Fibroblast of lung (primary cell): ENCODE results near the gene MAEA. TPM values are rescaled to one million over a fixed set of nuclear protein-coding genes. Genes with fewer than 3 reads are reported as not detected.

Experiments used
- DNase-seq, 2 donors: peaks; one replicate each; pipeline versions ENCODE4 v3.0.0 to v3.0.0-alpha.2; 2010; ENCODE audit warnings: low read depth in 2 of 2
- H2AFZ ChIP-seq: 2 replicates; pipeline ENCODE4 v1.5.1; 2012; ENCODE audit warnings: low read length, control low read depth, inconsistent platforms
- H3K27ac ChIP-seq: 2 replicates; pipeline ENCODE4 v1.5.1; 2011; ENCODE audit warnings: low read length, control low read depth; ENCODE audit not compliant: insufficient read depth
- H3K27me3 ChIP-seq: 2 replicates; pipeline ENCODE4 v1.5.1; 2011; ENCODE audit warnings: mild to moderate bottlenecking, low read length; ENCODE audit not compliant: control insufficient read depth, insufficient read depth
- H3K36me3 ChIP-seq: 2 replicates; pipeline ENCODE4 v1.5.1; 2011; ENCODE audit warnings: low read length; ENCODE audit not compliant: control insufficient read depth, insufficient read depth
- H3K4me1 ChIP-seq: 2 replicates; pipeline ENCODE4 v1.5.1; 2011; ENCODE audit warnings: low read length; ENCODE audit not compliant: control insufficient read depth, insufficient read depth; ENCODE audit errors: extremely low read depth
- H3K4me2 ChIP-seq: 2 replicates; pipeline ENCODE4 v1.5.1; 2011; ENCODE audit warnings: low read length, control low read depth; ENCODE audit not compliant: insufficient read depth; ENCODE audit errors: extremely low read depth
- H3K4me3 ChIP-seq, 4 experiments: fragments of 200-600 bp in 1 of 4; sonication (generic) in 1 of 4; replicated peaks in 1 of 4; 2 replicates each; pipeline ENCODE4 v1.5.1; 2011 to 2016; ENCODE audit warnings: low read length in 4 of 4, low read depth in 3 of 4, mild to moderate bottlenecking in 3 of 4, control low read depth in 2 of 4, inconsistent platforms in 1 of 4, mixed read lengths in 1 of 4; ENCODE audit not compliant: insufficient read depth in 1 of 4; ENCODE audit errors: control extremely low read depth in 1 of 4
- H3K79me2 ChIP-seq: 2 replicates; pipeline ENCODE4 v1.5.1; 2012; ENCODE audit warnings: mild to moderate bottlenecking, low read length, inconsistent platforms; ENCODE audit not compliant: control insufficient read depth, insufficient read depth
- H3K9ac ChIP-seq: 2 replicates; pipeline ENCODE4 v1.5.1; 2011; ENCODE audit warnings: mild to moderate bottlenecking, low read length, control low read depth; ENCODE audit not compliant: insufficient read depth
- H3K9me3 ChIP-seq: 2 replicates; pipeline ENCODE4 v1.5.1; 2012; ENCODE audit warnings: low read depth, low read length; ENCODE audit not compliant: control insufficient read depth, insufficient read depth
- H4K20me1 ChIP-seq: 2 replicates; pipeline ENCODE4 v1.5.1; 2011; ENCODE audit warnings: low read length; ENCODE audit not compliant: control insufficient read depth, insufficient read depth; ENCODE audit errors: extremely low read depth
- EZH2 ChIP-seq: IDR thresholded peaks from 2 replicates; pipeline ENCODE4 v1.5.1; 2012; ENCODE audit warnings: low read length, control low read depth, mild to moderate bottlenecking; ENCODE audit errors: missing control alignments
- polyA plus RNA-seq, 2 donors: library from polyadenylated mRNA; depleted of rRNA in 1 of 2; stranded (reverse) in 1 of 2; unstranded in 1 of 2; fragments of >200 nt; gene quantifications; 2 replicates each; pipeline ENCODE4 v1.2.1, GENCODE V29; 2011 to 2012; ENCODE audit warnings: missing spikeins in 1 of 2
- total RNA-seq: library from RNA; depleted of rRNA; stranded (reverse); fragments of >200 nt; gene quantifications from 2 replicates; pipeline ENCODE4 v1.2.1, GENCODE V29; 2014
- TF ChIP-seq, protein P1 (sequence below), 2 donors: IDR thresholded peaks in 1 of 2; conservative IDR thresholded peaks in 1 of 2; 1 replicate in 1 of 2; 2 replicates in 1 of 2; pipeline ENCODE4 v1.5.1; 2011 to 2012; ENCODE audit warnings: low read length in 2 of 2, control low read depth in 1 of 2, inconsistent platforms in 1 of 2, low read depth in 1 of 2, mild to moderate bottlenecking in 1 of 2

Gene MAEA
- total and polyA plus RNA-seq, 2 donors (not counting 1 experiment from before 2014, with no cell fraction given) = 44.3 to 53.8 TPM

DNA sequence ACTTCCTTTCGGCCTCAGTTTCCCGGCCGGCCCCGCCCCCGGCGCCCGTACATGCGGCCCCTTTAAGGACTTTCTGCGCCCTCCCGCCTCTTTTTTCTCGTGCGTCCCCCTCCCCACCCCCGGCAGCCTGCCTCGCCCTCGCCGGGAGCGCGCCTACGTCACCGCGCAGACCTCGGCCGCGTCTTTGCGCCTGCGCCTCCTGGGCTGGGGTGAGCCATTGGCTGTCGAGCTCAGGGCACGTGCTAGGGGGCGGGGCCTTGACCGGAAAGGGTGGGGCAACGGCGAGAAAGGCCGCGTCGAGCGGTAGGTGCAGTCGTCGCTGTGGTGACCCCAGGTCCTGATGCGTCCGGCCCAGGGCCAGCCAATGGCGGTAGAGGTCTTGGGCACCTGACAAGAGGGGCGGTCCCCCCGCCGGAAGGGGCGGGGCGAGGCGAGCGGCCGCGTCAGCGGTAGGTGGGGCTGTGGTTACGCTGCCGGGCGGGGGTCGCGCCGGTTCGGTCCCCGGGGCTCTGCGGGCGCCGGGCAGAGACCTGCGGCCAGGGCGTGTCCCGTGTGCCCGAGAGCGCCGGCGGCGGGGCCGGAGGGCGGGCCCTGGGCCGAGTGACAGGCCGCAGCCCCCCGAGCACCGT is 57.2 kb downstream of the MAEA start, which contains the start of gene UVSSA:
TSS of gene UVSSA (plus strand) at position 428 of the 629 bp plus-strand sequence. CDS start 884 bp downstream, outside the sequence.
- no peaks in the 10 kb centered on the region for H3K27me3 ChIP-seq
- peaks cover 8% of the 10 kb centered on the region for H3K79me2 ChIP-seq
- H3K4me1 ChIP-seq = peaks cover 5% of the 10 kb centered on the region
- TF ChIP-seq, protein P1, sequence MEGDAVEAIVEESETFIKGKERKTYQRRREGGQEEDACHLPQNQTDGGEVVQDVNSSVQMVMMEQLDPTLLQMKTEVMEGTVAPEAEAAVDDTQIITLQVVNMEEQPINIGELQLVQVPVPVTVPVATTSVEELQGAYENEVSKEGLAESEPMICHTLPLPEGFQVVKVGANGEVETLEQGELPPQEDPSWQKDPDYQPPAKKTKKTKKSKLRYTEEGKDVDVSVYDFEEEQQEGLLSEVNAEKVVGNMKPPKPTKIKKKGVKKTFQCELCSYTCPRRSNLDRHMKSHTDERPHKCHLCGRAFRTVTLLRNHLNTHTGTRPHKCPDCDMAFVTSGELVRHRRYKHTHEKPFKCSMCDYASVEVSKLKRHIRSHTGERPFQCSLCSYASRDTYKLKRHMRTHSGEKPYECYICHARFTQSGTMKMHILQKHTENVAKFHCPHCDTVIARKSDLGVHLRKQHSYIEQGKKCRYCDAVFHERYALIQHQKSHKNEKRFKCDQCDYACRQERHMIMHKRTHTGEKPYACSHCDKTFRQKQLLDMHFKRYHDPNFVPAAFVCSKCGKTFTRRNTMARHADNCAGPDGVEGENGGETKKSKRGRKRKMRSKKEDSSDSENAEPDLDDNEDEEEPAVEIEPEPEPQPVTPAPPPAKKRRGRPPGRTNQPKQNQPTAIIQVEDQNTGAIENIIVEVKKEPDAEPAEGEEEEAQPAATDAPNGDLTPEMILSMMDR (conservative IDR thresholded peaks at IDR 0.05 in 1 of 2, IDR thresholded peaks at IDR 0.05 in 1 of 2; ENCODE audit: low read depth in 1 of 2, low read length in 2 of 2) = no peak
- no peak for TF ChIP-seq EZH2
- H4K20me1 ChIP-seq = no peaks in the 10 kb centered on the region
- peak; percentile 99 to 100 for DNase-seq
- H3K4me2 ChIP-seq = peak within 1 kb of the TSS; percentile 96
- peak within 1 kb of the TSS; percentile 97 for H3K27ac ChIP-seq
- H3K9ac ChIP-seq = peak within 1 kb of the TSS; percentile 97
- peaks cover 2% of the 10 kb centered on the region for H3K36me3 ChIP-seq
- H2AFZ ChIP-seq = peak within 1 kb of the TSS; percentile 59
- no peaks in the 10 kb centered on the region for H3K9me3 ChIP-seq
- peak within 1 kb of the TSS; percentile 77 to 85 (median 82) for H3K4me3 ChIP-seq

DNA sequence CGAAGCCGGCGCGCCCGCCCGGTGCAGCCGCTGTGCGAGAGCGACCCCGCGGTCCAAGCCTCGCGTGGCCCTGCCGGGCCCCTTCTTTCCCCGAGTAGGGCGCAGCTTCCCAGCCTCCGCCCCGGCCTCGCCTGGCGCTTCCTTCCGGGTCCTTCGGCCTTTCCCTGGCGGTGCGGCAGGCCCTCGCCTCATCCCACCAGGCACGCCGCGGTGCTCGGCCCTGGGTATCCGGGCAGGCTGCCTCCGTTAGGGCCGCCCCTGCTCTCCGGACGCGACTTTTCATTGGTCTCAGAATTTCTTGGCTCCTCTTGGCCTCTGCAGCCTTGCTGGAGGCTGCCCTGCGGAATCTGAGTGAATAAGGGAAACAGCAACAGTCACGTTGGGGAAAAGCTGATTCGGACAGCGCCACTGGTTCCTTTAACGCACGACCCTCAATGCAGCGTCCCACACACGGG is 57.7 kb downstream of the MAEA start:
- Histone ChIP-seq H3K36me3 (peaks cover 5% of the 10 kb centered on the region), H2AFZ (peak overlapping the region; percentile 29), H3K4me3 (peak overlapping the region; percentile 61 to 83 (median 72)), H3K4me1 (peaks cover 5% of the 10 kb centered on the region), H3K9ac (peak overlapping the region; percentile 97), H3K27me3 (no peaks in the 10 kb centered on the region), H3K79me2 (peaks cover 8% of the 10 kb centered on the region), H4K20me1 (no peaks in the 10 kb centered on the region), H3K9me3 (no peaks in the 10 kb centered on the region), H3K27ac (peak overlapping the region; percentile 97), H3K4me2 (peak overlapping the region; percentile 94)
- TF ChIP-seq, protein P1 (conservative IDR thresholded peaks at IDR 0.05 in 1 of 2, IDR thresholded peaks at IDR 0.05 in 1 of 2; ENCODE audit: low read depth in 1 of 2, low read length in 2 of 2) = no peak
- TF ChIP-seq EZH2 = no peak
- peak; percentile 84 to 86 for DNase-seq

DNA sequence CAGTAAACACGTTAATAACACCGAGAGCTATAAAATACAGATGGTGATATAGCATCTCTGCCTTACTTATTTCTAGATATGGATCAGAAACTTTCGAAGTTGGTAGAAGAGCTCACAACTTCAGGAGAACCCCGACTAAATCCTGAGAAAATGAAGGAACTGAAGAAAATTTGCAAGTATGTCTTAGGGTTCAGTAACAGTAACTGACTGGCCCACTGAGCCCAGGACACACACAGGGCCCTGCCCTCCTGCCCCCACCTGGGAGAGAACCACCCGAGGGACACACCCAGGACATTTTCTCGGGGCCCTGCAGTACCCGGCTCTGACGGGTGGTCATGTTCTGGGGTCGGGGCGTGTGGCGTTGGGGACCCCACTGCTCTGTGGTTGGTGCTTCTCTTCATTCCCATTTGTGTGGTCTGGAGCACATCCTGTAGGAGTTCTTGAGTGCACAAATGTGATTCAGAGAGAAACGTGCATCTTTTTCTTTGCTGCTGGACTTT is 58.4 kb downstream of the MAEA start:
- Histone ChIP-seq H3K36me3 (peaks cover 10% of the 10 kb centered on the region), H3K79me2 (peaks cover 8% of the 10 kb centered on the region), H3K4me3 (peak overlapping the region; percentile 61 to 83 (median 72)), H3K9ac (peak overlapping the region; percentile 97), H2AFZ (no peak overlapping the region), H4K20me1 (no peaks in the 10 kb centered on the region), H3K4me1 (peaks cover 5% of the 10 kb centered on the region), H3K4me2 (peak overlapping the region; percentile 94), H3K27ac (peak overlapping the region; percentile 97), H3K27me3 (no peaks in the 10 kb centered on the region), H3K9me3 (no peaks in the 10 kb centered on the region)
- DNase-seq = no peak
- TF ChIP-seq, protein P1 (conservative IDR thresholded peaks at IDR 0.05 in 1 of 2, IDR thresholded peaks at IDR 0.05 in 1 of 2; ENCODE audit: low read depth in 1 of 2, low read length in 2 of 2) = no peak
- no peak for TF ChIP-seq EZH2
